HG03354 (cell line): ENCODE measurements around the gene KIF21B.

Experiments
- ATAC-seq: cut with Tn5 transposase; IDR thresholded peaks from one replicate; pipeline ENCODE4 v1.9.1; 2021; ENCODE audit warnings: mild to moderate bottlenecking; ENCODE audit not compliant: unreplicated experiment, poor library complexity, severe bottlenecking

KIF21B gene

GRCh38 chr1:200921571-200922110 is 101.9 kb downstream of the KIF21B start:
- no peak for ATAC-seq
